ENCODE measurements around the gene CLDN7.

Gene CLDN7

DNA sequence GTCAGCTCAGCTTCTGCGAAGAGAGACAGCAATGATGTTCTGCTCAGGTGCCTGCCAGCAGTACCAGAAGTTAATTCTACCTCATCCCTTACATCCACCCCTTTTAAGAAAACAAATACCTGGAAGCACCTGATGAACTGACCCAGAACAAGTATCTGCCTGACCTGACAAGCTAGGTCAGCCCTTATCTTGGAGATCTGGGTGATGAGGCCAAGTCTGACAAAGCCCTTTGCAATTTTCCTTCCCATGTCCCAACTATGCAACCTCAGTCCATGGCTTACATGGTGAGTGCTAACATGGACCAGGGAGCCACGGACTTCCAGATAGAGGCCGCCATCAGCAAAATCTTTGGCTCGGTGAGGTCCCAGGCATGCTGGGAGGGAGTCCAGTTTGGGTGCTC, 38.9 kb downstream of the CLDN7 start:
- TF ChIP-seq POLR2AphosphoS5 (IDR thresholded peaks at IDR 0.05; ENCODE audit: low read depth, low read length) (no peak), TAF1 (IDR thresholded peaks at IDR 0.05; ENCODE audit: borderline replicate concordance, insufficient read depth, low read length) (no peak), SIN3A (IDR thresholded peaks at IDR 0.05; ENCODE audit: borderline replicate concordance, insufficient read depth, low read length) (no peak), REST (IDR thresholded peaks at IDR 0.05; ENCODE audit: insufficient read depth in 1 of 2, low read depth in 2 of 2, low read length in 2 of 2) (no peak), FOXP2 (optimal IDR thresholded peaks at IDR 0.05; ENCODE audit: borderline replicate concordance, extremely low read depth, extremely low read length, insufficient read depth) (no peak)

GRCh38 chr17:7222972-7223292, 39.3 kb downstream of the CLDN7 start:
- peak; percentile 42; the same call in 1 of the 2 replicates for TF ChIP-seq POLR2AphosphoS5 (IDR thresholded peaks at IDR 0.05; ENCODE audit: low read depth, low read length)
- TF ChIP-seq FOXP2 (optimal IDR thresholded peaks at IDR 0.05; ENCODE audit: borderline replicate concordance, extremely low read depth, extremely low read length, insufficient read depth) = no peak

DNA sequence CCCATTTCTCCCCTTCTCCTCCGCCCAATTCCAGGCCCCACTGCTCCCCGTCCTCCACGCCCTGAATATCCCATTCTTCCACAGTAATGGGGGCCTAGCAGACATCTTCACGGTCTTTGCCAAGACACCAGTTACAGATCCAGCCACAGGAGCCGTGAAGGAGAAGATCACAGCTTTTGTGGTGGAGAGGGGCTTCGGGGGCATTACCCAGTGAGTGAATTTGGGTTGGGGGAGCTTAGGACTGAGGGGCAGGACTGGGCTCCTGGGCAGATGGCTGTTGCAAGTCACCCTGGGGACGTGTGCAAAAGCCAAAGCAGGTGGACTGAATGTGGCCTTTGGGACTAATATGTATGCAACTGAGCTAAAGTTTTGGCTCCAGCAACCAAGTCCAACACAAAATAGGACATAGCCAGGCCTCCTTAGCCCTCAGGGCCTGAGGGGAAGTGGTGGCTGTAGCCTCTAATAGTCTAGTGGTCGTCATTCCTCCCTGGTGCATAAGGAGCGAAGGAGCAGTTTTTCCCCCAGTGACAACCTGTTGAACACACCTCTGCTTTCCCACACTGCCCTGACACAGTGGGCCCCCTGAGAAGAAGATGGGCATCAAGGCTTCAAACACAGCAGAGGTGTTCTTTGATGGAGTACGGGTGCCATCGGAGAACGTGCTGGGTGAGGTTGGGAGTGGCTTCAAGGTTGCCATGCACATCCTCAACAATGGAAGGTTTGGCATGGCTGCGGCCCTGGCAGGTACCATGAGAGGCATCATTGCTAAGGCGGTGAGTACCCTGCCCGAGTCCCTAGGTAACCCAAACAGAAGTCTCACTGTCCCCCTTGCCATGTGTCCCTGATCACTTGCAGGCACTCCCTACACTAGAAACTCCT, 39.9 kb downstream of the CLDN7 start:
- TF ChIP-seq FOXP2 (optimal IDR thresholded peaks at IDR 0.05; ENCODE audit: borderline replicate concordance, extremely low read depth, extremely low read length, insufficient read depth) (no peak), POLR2AphosphoS5 (IDR thresholded peaks at IDR 0.05; ENCODE audit: low read depth, low read length) (peak; percentile 66), REST (IDR thresholded peaks at IDR 0.05; ENCODE audit: insufficient read depth in 1 of 2, low read depth in 2 of 2, low read length in 2 of 2) (no peak), SIN3A (IDR thresholded peaks at IDR 0.05; ENCODE audit: borderline replicate concordance, insufficient read depth, low read length) (no peak), TAF1 (IDR thresholded peaks at IDR 0.05; ENCODE audit: borderline replicate concordance, insufficient read depth, low read length) (no peak)

GRCh38 chr17:7221278-7222092, 40.8 kb downstream of the CLDN7 start:
- no peak for TF ChIP-seq SIN3A (IDR thresholded peaks at IDR 0.05; ENCODE audit: borderline replicate concordance, insufficient read depth, low read length)
- no peak for TF ChIP-seq REST (IDR thresholded peaks at IDR 0.05; ENCODE audit: insufficient read depth in 1 of 2, low read depth in 2 of 2, low read length in 2 of 2)
- no peak for TF ChIP-seq POLR2AphosphoS5 (IDR thresholded peaks at IDR 0.05; ENCODE audit: low read depth, low read length)
- no peak for TF ChIP-seq TAF1 (IDR thresholded peaks at IDR 0.05; ENCODE audit: borderline replicate concordance, insufficient read depth, low read length)
- TF ChIP-seq FOXP2 (optimal IDR thresholded peaks at IDR 0.05; ENCODE audit: borderline replicate concordance, extremely low read depth, extremely low read length, insufficient read depth) = no peak

DNA sequence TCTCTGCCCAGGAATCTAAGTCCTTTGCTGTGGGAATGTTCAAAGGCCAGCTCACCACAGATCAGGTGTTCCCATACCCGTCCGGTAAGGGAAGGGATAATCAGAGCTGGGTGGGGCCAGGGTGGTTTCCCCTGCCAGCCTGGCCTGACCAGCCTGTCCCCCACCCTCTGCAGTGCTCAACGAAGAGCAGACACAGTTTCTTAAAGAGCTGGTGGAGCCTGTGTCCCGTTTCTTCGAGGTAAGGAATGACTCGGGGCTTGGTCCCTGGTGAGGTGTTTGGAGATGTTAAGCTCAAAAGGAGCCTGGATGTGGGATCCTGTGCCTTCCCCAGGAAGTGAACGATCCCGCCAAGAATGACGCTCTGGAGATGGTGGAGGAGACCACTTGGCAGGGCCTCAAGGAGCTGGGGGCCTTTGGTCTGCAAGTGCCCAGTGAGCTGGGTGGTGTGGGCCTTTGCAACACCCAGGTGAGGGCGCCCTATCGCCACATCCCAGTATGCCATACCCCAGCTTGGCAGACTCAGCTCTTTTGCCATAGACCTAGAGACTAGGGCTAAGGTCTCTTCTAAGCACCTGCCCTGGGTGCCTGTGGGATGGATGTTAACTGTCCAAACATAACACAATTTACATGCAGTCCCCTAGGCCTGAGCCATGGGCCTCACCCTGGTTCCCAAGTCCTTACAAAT, 41.5 kb downstream of the CLDN7 start:
- TF ChIP-seq POLR2AphosphoS5 (IDR thresholded peaks at IDR 0.05; ENCODE audit: low read depth, low read length) (peak; percentile 29; the same call in 1 of the 2 replicates), REST (IDR thresholded peaks at IDR 0.05; ENCODE audit: insufficient read depth in 1 of 2, low read depth in 2 of 2, low read length in 2 of 2) (peak in 1 of 2 experiments; percentile 19; a peak in 1 of 4 replicates), FOXP2 (optimal IDR thresholded peaks at IDR 0.05; ENCODE audit: borderline replicate concordance, extremely low read depth, extremely low read length, insufficient read depth) (no peak), SIN3A (IDR thresholded peaks at IDR 0.05; ENCODE audit: borderline replicate concordance, insufficient read depth, low read length) (no peak), TAF1 (IDR thresholded peaks at IDR 0.05; ENCODE audit: borderline replicate concordance, insufficient read depth, low read length) (no peak)

All from PFSK-1 (cell line).